ENCODE data around the gene CHST12. TPM values are rescaled to one million over a fixed set of nuclear protein-coding genes. Genes with fewer than 3 reads are reported as not detected.
"Not testable (repeated sequence)": the region's sequence is repeated elsewhere in the genome, so short reads cannot be mapped to it uniquely, and the experiment has no call there.

Gene CHST12
- total RNA-seq, 1 experiment from 2014 or later, result 17.3 TPM

DNA sequence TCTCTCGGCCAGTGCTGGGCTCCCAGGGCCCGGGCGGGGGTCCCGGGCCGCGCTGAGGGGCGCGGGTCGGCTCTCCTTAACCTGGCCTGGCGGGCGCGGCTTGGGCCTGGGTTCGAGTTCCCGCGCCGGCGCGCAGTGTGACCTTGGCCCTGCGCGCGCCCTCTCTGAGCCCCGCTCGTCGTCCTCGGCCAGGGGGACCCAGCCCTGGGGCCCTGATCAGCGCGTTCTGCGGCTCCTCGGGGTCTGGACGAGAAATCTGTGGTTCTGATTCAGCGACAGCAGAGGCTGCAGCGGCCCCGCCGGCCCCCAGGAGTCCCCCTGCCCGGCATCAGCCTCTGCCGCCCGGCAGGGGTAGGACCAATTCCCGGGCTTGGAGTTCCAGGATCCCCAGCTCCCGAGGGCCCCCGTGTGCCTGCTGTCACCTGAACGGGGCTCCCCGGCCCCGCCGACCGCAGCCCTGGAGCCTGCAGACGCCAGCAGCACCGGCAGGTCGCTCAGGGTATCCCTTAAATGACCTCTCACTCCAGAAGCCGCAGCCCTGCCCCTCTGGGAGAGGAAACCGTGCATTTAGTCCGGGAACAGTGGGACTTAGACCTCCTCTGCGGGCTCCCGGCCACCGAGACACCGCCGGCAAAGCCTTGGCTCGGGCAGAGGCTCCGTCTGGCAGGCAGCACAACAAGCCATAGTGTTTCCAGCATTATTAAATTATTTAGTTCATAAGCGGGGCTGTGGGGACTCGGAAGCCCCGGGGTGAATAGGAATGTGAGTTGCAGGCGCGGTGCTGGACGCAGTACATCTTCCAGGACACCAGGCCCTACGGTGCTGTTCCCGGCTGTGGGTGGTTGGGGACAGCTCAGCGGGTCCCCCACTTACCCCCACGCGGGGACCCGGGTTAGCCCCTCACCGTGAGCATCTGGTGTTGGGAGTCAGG, 572 bp downstream of the CHST12 start:
- peak; percentile 13 for DNase-seq (ENCODE audit: low spot score)

DNA sequence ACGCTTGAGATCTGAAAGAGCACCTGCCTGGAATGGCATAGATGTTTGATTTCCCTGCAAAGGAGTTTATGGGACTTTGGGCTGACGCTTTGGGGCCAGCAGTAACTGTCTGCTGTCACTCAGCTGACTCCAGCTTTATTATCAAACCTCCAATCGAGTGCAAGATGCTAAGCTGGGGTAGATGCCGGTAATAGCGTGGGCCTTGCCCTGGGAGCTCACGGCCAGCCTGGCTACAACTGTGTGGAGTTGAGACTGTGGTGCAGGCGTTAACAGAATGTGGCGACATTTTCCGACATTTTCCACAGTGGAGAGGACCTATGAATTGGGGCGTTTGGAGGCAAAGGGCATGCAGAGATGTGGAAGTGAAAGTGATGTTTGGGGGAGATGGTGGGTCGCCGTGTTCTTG, 1.3 kb downstream of the CHST12 start:
- no peak for DNase-seq (ENCODE audit: low spot score)

GRCh38 chr7:2405201-2405600, 1.8 kb downstream of the CHST12 start:
- no peak for DNase-seq (ENCODE audit: low spot score)

- no peak for DNase-seq (ENCODE audit: low spot score)
Observed at GRCh38 chr7:2405601-2406345, 2.4 kb downstream of the CHST12 start.

GRCh38 chr7:2409745-2410414, 6.5 kb downstream of the CHST12 start:
- DNase-seq (ENCODE audit: low spot score), result no peak

- DNase-seq (ENCODE audit: low spot score), result no peak
Observed at GRCh38 chr7:2411049-2411448, 7.6 kb downstream of the CHST12 start.

- no peak for DNase-seq (ENCODE audit: low spot score)
Observed at GRCh38 chr7:2411815-2412586, 8.6 kb downstream of the CHST12 start.

GRCh38 chr7:2412587-2413201, 9.3 kb downstream of the CHST12 start:
- no peak for DNase-seq (ENCODE audit: low spot score)

DNA sequence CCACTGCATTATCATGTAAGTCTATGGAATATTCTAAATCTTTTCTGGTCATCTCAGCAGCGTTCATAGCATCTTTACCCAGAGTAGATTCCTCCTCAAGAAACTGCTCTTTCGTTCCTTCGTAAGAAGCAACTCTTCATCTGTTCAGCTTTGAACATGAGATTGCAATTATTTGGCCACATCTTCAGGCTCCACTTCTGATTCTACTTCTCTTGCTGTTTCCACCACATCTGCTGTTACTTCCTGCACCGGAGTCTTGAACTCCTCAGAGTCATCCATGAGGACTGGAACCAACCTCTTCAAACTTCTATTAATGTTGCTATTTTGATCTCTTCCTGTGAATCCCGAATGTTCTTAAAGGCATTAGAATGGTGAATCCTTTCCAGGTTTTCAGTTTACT, 12.7 kb downstream of the CHST12 start:
- no peak for DNase-seq (ENCODE audit: low spot score)

DNA sequence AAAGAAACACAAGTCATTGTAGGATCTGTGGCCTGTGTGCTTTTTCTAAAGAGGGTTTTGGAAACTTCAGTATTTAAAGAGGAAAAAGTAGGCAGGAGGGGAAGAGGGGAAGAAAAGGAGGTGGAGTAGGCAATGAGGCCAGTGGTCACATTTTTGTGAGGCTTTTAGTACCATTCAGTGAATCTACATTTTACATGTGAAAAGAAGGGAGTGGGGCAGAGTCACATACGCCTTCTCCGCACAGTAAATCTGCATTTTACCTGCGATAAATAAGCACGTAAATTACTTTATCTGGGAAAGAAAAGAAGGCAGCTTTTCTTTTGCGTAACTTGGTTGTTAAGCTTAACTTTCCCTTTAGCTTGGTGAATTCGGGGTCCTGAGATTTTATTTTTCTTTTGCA, 13.2 kb downstream of the CHST12 start:
- no peak for DNase-seq (ENCODE audit: low spot score)

DNA sequence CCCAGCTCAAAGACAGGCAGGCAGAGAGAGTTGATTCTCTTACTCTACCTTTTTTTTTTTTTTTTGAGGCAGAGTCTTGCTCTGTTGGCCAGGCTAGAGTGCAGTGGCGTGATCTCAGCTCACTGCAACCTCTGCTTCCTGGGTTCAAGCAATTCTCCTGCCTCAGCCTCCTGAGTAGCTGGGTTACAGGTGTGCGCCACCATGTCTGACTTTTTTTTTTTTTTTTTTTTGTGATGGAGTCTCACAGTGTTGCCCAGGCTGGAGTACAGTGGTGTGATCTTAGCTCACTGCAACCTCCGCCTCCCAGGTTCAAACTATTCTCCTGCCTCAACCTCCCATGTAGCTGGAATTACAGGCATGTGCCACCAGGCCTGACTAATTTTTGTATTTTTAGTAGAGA, 13.8 kb downstream of the CHST12 start:
- DNase-seq (ENCODE audit: low spot score), result not testable (repeated sequence)

DNA sequence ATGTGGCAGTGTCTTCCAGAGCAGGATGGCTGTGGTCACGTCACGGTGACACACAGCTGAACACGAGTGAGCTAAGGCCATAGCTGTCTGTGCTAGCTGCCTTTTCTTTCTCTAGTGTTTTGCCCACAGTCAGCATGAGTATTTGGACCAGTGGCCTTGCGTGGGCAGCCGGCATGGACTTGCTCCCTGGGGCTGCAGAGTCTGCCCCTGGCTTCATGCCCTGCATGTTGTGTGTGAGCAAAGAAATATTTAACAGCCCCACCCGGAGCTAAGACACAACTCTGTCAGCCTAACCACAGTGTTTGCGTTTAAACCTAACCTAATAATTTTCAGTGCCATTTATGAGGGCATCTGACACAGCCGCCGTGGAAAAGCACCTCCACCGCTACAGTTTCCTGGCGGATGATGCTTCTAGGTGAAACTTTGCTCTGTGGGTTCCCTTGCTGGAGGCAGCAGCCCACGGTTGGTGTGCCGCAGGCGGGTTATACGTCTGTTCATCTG, 14.6 kb downstream of the CHST12 start:
- no peak for DNase-seq (ENCODE audit: low spot score)

DNA sequence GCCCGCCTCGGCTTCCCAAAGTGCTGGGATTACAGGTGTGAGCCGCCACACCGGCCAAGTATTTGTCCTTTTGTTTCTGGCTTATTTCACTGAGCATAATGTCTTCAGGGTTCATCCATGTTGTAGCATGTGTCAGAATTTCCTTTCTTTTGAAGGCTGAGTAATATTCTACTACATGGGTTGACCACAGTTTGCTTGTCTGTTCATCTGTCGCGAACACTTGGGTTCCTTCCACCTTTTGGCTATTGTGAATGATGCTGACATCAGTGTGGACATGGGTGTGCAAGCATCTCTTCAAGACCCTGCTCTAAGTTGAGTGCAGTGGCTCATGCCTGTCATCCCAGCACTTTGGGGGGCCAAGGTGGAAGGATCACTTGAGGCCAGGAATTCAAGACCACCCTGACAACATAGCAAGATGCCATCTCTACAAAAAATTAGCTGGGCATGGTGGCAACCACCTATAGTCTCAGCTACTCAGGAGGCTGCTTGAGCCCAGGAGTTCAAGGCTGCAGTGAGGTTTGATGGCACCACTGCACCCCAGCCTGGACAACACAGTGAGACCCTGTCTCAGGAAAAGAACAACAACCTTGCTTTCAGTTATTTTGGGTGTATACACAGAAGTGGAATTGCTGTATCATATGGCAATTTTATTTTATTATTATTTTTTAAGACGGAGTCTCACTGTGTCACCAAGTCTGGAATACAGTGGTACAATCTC, 17.0 kb downstream of the CHST12 start:
- no peak for DNase-seq (ENCODE audit: low spot score)

DNA sequence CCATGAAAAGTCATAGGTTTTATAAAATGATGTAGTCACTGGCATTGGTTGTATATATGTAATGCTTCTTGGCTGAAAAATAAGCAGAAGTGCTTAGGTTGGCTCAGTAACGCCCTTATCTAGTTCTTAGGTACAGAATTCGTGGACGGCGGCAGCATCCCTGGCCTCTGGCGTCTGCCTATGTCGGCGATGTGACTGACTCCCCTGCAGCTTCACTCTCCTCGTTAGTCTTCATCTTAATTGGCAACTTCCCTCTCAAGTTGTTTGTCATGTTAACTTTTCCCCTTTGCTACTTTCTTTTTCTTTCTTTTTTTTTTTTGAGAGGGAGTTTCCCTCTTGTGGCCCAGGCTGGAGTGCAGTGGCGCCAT, 18.5 kb downstream of the CHST12 start:
- no peak for DNase-seq (ENCODE audit: low spot score)

DNA sequence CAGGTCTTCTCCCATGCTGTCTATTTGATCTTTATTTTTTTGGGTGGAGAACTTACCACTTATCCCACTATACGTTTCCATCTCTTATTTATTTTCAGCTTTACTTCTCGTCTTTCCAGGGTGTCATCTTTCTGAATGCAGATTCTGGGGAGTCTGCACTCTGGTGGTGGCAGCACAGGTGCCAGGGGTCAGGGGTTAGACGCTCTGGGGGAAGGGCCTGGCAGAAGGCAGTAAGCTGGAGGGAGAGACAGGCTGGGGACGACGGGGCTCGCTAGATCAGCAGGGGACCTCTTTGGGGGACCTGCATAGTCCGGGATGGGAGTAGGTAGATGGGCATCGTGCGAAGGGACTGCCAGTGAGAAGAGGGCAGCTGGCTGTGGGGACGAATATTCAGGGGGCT, 22.3 kb downstream of the CHST12 start:
- DNase-seq (ENCODE audit: low spot score), result no peak

DNA sequence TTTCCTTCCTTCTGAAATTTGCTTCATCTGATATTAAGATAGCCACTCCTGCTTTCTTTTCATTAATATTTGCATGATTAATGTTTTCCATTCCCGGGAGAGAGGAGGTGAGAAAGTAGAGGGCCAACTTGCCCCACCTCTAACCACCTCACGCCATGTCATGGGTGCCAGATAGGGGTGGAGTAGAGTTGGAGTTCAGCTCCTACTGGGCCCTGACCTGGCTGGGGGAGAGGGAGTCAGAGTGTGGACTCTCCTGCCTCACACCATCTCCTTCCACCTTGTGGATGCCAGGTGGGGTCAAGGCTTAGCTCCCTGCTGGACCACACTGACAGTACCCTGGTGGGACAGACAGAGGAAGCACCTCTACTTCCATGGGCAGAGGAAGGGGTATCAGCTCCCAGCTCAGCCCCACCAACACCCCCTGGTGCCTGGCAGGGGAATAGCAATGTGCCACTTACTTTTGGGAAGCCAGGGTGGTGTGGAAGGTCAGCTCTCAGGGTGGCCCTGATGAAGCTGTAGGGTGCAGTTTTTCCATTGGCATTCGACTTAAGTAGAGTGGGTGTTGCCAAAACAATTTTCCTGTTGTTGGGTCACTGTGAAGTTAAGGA, 28.0 kb downstream of the CHST12 start:
- no peak for DNase-seq (ENCODE audit: low spot score)

DNA sequence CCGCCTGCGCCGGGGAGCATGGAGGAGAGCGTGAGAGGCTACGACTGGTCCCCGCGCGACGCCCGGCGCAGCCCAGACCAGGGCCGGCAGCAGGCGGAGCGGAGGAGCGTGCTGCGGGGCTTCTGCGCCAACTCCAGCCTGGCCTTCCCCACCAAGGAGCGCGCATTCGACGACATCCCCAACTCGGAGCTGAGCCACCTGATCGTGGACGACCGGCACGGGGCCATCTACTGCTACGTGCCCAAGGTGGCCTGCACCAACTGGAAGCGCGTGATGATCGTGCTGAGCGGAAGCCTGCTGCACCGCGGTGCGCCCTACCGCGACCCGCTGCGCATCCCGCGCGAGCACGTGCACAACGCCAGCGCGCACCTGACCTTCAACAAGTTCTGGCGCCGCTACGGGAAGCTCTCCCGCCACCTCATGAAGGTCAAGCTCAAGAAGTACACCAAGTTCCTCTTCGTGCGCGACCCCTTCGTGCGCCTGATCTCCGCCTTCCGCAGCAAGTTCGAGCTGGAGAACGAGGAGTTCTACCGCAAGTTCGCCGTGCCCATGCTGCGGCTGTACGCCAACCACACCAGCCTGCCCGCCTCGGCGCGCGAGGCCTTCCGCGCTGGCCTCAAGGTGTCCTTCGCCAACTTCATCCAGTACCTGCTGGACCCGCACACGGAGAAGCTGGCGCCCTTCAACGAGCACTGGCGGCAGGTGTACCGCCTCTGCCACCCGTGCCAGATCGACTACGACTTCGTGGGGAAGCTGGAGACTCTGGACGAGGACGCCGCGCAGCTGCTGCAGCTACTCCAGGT, 29.7 kb downstream of the CHST12 start:
- no peak for DNase-seq (ENCODE audit: low spot score)

DNA sequence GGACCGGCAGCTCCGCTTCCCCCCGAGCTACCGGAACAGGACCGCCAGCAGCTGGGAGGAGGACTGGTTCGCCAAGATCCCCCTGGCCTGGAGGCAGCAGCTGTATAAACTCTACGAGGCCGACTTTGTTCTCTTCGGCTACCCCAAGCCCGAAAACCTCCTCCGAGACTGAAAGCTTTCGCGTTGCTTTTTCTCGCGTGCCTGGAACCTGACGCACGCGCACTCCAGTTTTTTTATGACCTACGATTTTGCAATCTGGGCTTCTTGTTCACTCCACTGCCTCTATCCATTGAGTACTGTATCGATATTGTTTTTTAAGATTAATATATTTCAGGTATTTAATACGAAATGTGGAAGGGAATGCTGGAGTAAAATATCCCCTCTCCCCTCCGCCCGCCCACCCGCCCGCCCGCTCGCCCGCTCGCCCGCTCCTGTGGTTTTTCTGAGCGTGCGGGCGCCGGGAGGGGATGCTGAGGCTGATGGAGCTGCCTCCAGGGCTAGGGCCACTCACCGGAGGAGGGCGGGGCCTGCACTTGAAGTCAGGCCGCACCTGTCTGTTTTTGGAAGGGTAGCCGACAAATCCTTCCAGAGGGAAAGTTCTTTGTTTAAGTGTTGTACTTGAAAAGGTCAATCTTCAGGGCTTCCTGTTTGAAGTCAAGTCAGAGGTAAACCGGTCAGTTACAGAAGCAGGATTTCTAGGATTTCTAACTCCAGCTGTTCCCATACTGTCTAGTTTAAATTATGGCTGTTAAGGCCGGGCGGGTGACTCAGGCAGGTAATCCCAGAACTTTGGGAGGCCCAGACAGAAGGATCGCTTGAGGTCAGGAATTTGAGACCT, 30.5 kb downstream of the CHST12 start:
- no peak for DNase-seq (ENCODE audit: low spot score)
